Limb (tissue), 2 donors: Measurements from ENCODE around the gene TUBB4A.
A peak's percentile ranks its signal among the peaks of the same experiment; 100 is the strongest.

Experiments
- DNase-seq, 2 donors: peaks; one replicate each; pipeline ENCODE4 v3.0.0-alpha.2; 2016; ENCODE audit errors: extremely low spot score in 2 of 2

Gene TUBB4A

GRCh38 chr19:6470173-6470572 lies 31.9 kb downstream of the TUBB4A start:
- DNase-seq, result no peak

- no peak for DNase-seq
Observed at GRCh38 chr19:6467384-6467783, 34.7 kb downstream of the TUBB4A start.

GRCh38 chr19:6466526-6467248 lies 35.4 kb downstream of the TUBB4A start:
- no peak for DNase-seq

- no peak for DNase-seq
Observed at GRCh38 chr19:6465663-6466062, 36.4 kb downstream of the TUBB4A start.

GRCh38 chr19:6465006-6465405 lies 37.1 kb downstream of the TUBB4A start:
- DNase-seq, result no peak

GRCh38 chr19:6464070-6464873 lies 37.8 kb downstream of the TUBB4A start, which contains the start of gene CRB3:
TSS of gene CRB3 (plus strand) at chr19:6464271. CDS start at chr19:6464702, 431 bp downstream.
- no peak for DNase-seq

- DNase-seq, result peak; percentile 99
Observed at GRCh38 chr19:6460099-6460884, 41.8 kb downstream of the TUBB4A start.

- DNase-seq, result peak; percentile 74 to 90
Observed at GRCh38 chr19:6459262-6460098, 42.6 kb downstream of the TUBB4A start, which contains the start of gene SLC25A23. TSS of gene SLC25A23 (minus strand) at chr19:6459792. CDS start at chr19:6459628, 164 bp downstream.

- DNase-seq, result no peak
Observed at GRCh38 chr19:6458695-6459261, 43.3 kb downstream of the TUBB4A start.

- no peak for DNase-seq
Observed at GRCh38 chr19:6457958-6458694, 44.0 kb downstream of the TUBB4A start.

GRCh38 chr19:6455924-6456323 lies 46.2 kb downstream of the TUBB4A start:
- DNase-seq, result no peak

- no peak for DNase-seq
Observed at GRCh38 chr19:6453951-6454565, 48.1 kb downstream of the TUBB4A start.

- DNase-seq, result no peak
Observed at GRCh38 chr19:6452899-6453298, 49.2 kb downstream of the TUBB4A start.

- no peak for DNase-seq
Observed at GRCh38 chr19:6452223-6452614, 49.9 kb downstream of the TUBB4A start.

GRCh38 chr19:6451583-6452222 lies 50.4 kb downstream of the TUBB4A start:
- no peak for DNase-seq

GRCh38 chr19:6450166-6450565 lies 51.9 kb downstream of the TUBB4A start:
- DNase-seq, result no peak

- no peak for DNase-seq
Observed at GRCh38 chr19:6448045-6448444, 54.1 kb downstream of the TUBB4A start.

GRCh38 chr19:6446452-6446851 lies 55.7 kb downstream of the TUBB4A start:
- DNase-seq, result no peak
